ENCODE results near the gene BCAS1.

The BCAS1 gene

GRCh38 chr20:53994088-53994487, 76.3 kb downstream of the BCAS1 start:
- no peak for DNase-seq (ENCODE audit: low read depth in 1 of 2, low spot score in 1 of 2)
- H3K27ac ChIP-seq (replicated peaks), result no peak overlapping the region
- peaks cover 11% of the 10 kb centered on the region for H3K27me3 ChIP-seq (ENCODE audit: insufficient read depth, poor library complexity, severe bottlenecking)
- TF ChIP-seq, protein P1, sequence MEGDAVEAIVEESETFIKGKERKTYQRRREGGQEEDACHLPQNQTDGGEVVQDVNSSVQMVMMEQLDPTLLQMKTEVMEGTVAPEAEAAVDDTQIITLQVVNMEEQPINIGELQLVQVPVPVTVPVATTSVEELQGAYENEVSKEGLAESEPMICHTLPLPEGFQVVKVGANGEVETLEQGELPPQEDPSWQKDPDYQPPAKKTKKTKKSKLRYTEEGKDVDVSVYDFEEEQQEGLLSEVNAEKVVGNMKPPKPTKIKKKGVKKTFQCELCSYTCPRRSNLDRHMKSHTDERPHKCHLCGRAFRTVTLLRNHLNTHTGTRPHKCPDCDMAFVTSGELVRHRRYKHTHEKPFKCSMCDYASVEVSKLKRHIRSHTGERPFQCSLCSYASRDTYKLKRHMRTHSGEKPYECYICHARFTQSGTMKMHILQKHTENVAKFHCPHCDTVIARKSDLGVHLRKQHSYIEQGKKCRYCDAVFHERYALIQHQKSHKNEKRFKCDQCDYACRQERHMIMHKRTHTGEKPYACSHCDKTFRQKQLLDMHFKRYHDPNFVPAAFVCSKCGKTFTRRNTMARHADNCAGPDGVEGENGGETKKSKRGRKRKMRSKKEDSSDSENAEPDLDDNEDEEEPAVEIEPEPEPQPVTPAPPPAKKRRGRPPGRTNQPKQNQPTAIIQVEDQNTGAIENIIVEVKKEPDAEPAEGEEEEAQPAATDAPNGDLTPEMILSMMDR (IDR thresholded peaks at IDR 0.05; ENCODE audit: insufficient read depth, low read length), result no peak
- no peak for TF ChIP-seq SPI1 (IDR thresholded peaks at IDR 0.05; ENCODE audit: borderline replicate concordance, low read depth)
- TF ChIP-seq REST (IDR thresholded peaks at IDR 0.05; ENCODE audit: insufficient replicate concordance, low read depth), result no peak
- no peak for TF ChIP-seq GABPA (IDR thresholded peaks at IDR 0.05; ENCODE audit: low read depth)
- TF ChIP-seq POLR2AphosphoS5 (IDR thresholded peaks at IDR 0.05; ENCODE audit: low read depth), result no peak
- H3K4me3 ChIP-seq (replicated peaks; ENCODE audit: insufficient read depth, low read length), result no peak overlapping the region

- TF ChIP-seq REST (IDR thresholded peaks at IDR 0.05; ENCODE audit: insufficient replicate concordance, low read depth) (no peak), SPI1 (IDR thresholded peaks at IDR 0.05; ENCODE audit: borderline replicate concordance, low read depth) (no peak), GABPA (IDR thresholded peaks at IDR 0.05; ENCODE audit: low read depth) (no peak), POLR2AphosphoS5 (IDR thresholded peaks at IDR 0.05; ENCODE audit: low read depth) (no peak)
- TF ChIP-seq, protein P1 (IDR thresholded peaks at IDR 0.05; ENCODE audit: insufficient read depth, low read length), result no peak
- DNase-seq (ENCODE audit: low read depth in 1 of 2, low spot score in 1 of 2), result no peak
- H3K27me3 ChIP-seq (ENCODE audit: insufficient read depth, poor library complexity, severe bottlenecking), result peaks cover 11% of the 10 kb centered on the region
- H3K27ac ChIP-seq (replicated peaks), result no peak overlapping the region
- H3K4me3 ChIP-seq (replicated peaks; ENCODE audit: insufficient read depth, low read length), result no peak overlapping the region
Measured at GRCh38 chr20:53993310-53993709, 77.1 kb downstream of the BCAS1 start.

- H3K27ac ChIP-seq (replicated peaks), result no peak overlapping the region
- peaks cover 11% of the 10 kb centered on the region for H3K27me3 ChIP-seq (ENCODE audit: insufficient read depth, poor library complexity, severe bottlenecking)
- TF ChIP-seq GABPA (IDR thresholded peaks at IDR 0.05; ENCODE audit: low read depth) (no peak), SPI1 (IDR thresholded peaks at IDR 0.05; ENCODE audit: borderline replicate concordance, low read depth) (no peak), REST (IDR thresholded peaks at IDR 0.05; ENCODE audit: insufficient replicate concordance, low read depth) (no peak), POLR2AphosphoS5 (IDR thresholded peaks at IDR 0.05; ENCODE audit: low read depth) (no peak)
- TF ChIP-seq, protein P1 (IDR thresholded peaks at IDR 0.05; ENCODE audit: insufficient read depth, low read length), result no peak
- DNase-seq (ENCODE audit: low read depth in 1 of 2, low spot score in 1 of 2), result no peak
- H3K4me3 ChIP-seq (replicated peaks; ENCODE audit: insufficient read depth, low read length), result no peak overlapping the region
Measured at GRCh38 chr20:53990768-53991450, 79.5 kb downstream of the BCAS1 start.
